GM04503 (cell line): ENCODE data around the gene SLC43A3.
A peak's percentile ranks its signal among the peaks of the same experiment; 100 is the strongest.
"Not testable (repeated sequence)": the region's sequence is repeated elsewhere in the genome, so short reads cannot be mapped to it uniquely, and the experiment has no call there.

Source experiments
- DNase-seq: peaks from one replicate; pipeline ENCODE4 v3.0.0-alpha.2; 2012; ENCODE audit warnings: low read depth

SLC43A3 gene

DNA sequence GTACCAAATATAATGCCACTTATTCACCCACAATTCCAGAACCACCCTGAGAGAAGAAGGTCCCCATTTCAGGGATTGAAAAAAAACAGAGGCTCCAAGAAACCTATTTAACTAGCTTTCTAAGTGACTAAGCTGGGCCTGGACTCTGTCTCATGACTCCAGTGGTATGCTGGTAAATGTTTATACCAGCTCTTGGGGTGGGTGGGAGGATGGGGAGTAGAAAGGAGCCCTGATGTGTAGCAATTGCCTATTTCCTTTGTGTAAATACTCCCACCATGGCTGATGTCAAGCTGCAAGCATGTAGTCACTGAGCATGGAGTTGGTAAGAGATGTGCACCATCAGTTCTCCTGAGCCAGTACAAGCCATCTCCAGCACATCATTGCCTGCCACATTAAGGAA lies 48.7 kb downstream of the SLC43A3 start:
- no peak for DNase-seq

DNA sequence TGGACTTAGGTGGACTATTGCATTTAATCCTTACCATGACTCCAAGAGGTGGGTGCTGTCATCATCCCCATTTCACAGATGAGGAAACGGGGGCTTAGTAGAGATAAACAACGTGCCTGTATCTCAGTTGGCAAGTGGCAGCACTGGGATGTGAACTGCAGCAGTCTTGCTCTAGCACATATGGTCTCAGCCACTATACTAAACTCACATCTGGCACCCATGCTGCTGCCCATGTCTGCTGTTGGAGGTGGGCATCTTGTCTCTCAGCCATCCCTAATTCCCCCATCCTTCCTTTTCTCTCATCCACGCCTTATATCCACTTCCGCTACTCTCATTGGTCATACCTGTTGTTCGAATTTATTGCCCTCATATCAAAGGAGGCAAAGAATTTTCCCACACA lies 49.8 kb downstream of the SLC43A3 start:
- DNase-seq: no peak

DNA sequence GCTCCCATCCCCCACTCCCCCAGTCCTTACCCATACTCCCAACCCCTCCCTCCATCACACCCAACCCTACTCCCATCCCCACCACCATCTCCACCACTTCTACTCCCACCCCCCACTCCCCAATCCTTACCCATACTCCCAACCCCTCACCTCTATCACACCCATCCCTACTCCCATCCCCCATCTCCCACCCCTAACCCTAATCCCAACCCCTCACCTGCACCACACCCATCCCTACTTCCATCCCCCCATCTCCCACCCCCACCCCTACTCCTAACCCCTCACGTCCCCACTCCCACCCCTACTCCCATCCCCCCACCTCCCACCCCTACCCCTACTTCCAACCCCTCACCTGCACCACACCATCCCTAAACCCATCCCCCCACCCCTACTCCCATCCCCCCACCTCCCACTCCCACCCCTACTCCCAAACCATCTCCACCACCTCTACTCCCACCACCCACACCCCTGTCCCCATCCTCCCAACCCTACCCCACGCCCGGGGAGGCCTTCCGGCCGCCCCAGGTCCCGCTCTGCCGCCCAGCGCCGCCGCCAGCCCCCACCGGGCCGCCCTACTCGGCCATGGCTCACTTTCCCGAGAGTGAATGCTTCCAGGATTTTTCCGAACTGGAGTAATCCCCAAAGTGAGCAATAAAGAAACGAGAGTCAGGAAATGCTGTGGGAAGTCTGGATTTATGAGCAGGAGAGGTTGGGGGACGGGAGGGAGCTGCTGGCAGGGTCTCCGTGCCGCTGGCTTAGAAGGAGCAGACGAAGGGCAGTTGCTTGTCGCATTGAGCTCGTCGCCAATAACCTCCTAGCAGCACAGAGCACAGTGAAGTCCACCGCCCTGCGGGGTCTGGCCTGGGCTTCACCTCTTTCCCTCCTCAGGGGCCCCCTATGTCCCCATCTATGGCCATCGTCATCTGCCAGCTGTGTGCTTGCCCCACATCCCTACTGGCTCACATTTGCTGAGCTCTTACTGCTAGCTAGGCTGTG lies 50.5 kb downstream of the SLC43A3 start:
- DNase-seq: no peak

DNA sequence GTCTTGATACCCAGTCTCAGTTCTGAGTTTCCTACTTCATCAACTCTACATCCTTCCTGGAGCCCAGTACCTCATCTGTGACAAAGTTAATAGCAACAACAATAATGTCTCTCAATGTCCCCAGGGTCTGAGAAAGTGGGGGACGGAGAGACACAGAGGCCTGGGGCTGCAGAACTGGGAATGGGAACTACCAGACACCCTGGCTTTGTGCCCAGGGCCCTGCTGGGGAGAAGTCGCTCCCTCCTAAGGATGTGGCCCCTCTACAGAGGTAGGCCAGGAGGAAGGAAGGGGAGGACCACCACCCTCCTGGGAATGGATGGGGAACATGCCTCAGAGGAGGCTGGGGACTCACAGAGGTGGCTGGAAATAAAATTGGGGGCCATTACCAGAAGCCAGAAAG lies 51.4 kb downstream of the SLC43A3 start:
- DNase-seq: no peak

- DNase-seq: no peak
Measured at GRCh38 chr11:57374966-57375365, 52.0 kb downstream of the SLC43A3 start.

GRCh38 chr11:57373146-57373545 lies 53.8 kb downstream of the SLC43A3 start:
- no peak for DNase-seq

- DNase-seq: no peak
Measured at GRCh38 chr11:57370941-57371340, 56.0 kb downstream of the SLC43A3 start.

DNA sequence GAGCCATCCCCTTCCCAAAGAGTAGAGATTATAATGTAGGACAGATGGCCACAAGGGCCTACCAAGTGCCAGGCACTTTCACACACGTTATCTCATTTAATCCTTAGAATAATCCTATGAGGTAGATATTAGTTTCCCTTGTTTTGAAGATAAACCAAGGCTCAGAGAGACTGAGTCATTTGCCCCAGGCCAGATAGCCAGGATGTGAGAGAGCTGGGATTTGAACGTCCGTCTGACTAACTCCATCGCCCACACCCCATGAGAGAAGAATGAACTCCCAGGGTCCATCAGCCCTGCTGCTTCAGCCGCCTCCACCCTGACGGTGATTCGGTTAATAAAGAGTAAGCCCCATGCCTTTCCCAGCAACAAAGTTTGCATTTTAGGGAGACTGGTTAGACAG lies 56.7 kb downstream of the SLC43A3 start:
- peak; percentile 6 for DNase-seq

GRCh38 chr11:57368845-57369232 lies 58.1 kb downstream of the SLC43A3 start:
- no peak for DNase-seq

GRCh38 chr11:57368106-57368844 lies 58.6 kb downstream of the SLC43A3 start:
- no peak for DNase-seq

DNA sequence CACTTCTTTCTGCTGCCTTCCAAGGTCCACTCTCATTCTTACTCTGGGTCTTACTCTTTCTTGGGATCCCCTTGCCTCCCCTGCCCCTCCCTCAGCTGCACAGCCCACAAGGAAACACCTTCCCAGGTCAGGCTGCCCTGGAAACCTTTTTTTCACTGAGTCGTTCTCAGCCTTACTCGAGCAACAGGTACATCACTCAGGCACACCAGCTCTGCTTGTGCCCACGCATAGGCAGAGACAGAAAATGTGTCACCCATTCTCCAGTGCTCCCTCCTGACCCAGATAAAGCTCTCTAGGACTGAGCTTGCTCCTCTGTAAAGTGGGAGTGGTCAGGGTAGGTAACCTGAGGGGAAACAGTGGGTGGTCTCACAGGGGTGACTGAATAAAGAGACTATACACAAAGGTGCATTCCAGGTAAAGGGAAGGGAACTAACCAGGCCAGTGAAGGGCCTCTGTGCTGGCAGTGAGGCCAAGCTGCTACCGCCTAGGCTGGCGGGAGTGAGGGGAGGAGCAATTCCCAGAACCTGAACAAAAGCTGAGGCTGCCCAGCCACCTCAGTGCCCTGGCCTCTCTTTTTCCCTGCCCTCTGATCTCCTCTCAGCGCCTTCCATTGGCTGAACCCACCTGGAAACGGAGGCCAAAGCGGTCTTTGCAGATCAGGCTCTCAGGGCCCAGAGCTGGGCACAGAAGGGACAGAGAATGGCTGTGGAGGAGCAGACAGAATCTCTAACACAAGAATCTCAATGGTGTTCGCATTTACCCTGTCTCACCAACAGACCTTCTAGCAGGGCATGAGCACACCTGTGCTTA lies 61.9 kb downstream of the SLC43A3 start:
- DNase-seq: no peak

DNA sequence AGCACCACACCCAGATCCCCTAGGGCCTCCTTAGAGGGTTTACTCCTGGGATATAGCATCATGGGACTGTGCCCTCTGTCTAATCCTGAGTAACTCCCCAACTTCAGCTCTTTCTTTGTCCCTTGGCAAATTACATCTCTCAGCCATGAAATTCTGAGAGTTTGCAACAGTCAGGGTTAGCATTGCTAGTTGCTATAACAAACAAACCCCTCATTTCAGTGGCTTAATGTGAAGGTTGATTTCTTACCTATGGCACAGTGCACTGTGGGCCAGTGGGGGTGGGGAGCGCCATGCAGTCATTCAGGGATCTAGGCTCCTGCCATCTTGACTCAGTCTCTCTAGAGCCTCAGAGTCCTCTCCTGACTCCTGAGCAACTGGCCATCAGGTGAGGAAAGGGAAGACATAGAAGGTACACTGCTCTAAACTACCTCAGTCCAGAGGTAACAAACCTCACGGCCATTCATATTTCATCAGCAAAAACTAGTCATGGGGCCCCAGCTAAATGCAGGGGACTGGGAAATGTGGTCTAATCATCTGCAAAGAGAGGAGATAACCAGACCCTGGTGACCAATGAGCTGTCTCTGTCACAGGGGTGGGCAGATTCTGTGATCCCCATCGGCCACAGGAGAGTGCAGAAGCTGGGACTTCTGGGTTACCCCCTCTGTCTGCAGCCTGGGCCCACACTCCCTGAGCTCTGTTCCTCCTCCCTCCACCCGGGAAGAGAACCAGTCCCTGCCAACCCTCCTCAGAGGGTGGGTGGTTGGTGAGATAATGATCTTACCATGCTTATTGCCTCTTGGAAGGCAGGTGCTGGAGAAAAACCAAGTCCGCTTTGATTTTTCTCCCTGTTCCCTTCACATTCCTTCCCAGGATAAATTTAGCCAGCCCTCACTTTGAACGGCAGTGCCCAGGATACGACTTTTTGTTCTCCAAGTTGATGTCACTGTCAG lies 63.5 kb downstream of the SLC43A3 start:
- no peak for DNase-seq

- no peak for DNase-seq
Measured at GRCh38 chr11:57361926-57362325, 65.0 kb downstream of the SLC43A3 start.

GRCh38 chr11:57361420-57361819 lies 65.5 kb downstream of the SLC43A3 start:
- DNase-seq: not testable (repeated sequence)

GRCh38 chr11:57360991-57361390 lies 65.9 kb downstream of the SLC43A3 start:
- DNase-seq: no peak

GRCh38 chr11:57359896-57360690 lies 66.8 kb downstream of the SLC43A3 start:
- DNase-seq: no peak

DNA sequence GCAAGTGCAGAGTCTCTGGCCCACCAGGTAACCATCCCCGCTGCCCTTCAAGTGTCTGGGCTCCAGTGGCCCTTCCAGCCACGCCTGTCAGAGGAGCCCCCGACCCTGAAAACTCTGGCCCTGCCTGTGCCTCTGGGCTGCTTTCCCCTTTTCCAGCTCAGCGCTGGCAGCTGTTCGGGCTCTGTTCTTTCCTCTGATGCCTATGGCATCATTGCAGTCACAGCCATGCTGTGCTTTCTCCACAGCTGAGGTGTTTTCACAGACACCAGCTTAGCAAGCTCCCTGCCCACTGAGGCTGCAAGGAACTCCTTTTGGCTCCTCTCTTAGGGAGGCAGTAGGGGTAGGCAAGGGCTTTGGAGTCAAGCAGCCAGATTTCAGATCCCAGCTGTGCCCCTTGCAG lies 67.5 kb downstream of the SLC43A3 start:
- DNase-seq: no peak

DNA sequence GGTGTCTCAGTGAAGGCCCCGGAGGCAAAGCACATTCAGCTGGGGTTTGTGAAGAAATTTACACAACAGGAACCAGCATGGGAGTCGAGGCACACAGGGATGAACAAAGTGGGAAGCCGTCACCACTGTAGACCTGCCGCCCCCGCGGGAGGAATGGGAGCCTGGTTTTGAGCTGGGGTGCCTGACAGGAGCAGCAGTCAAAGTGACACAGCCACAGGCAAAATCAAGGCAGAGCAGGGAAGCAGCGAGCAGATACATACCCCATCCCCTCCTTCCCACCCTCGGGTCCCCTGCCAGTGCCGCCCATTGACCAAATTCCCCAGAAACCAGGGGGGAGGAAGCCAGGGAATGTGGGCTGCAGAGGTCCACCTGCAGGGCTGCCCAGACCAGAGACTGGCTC lies 67.9 kb downstream of the SLC43A3 start:
- no peak for DNase-seq

DNA sequence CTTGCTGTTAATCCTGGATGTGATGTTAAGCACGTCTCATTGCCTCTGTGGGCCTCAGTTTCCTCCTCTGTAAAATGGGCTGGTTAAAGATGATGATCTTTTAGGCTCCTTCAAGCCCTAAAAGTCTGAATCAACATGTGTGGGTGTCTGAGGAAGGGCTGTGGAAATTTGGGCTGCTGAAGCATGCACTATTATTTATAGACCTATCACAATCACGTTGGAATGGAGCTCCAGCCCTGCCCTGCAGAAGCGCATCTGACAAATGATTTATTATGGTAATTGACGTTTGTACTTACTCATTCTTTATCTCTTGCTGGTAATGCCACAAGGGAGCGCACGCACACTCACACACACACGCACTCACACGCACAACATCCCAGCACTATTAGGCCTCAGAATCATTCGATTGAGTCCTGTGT lies 68.4 kb downstream of the SLC43A3 start:
- DNase-seq: no peak

DNA sequence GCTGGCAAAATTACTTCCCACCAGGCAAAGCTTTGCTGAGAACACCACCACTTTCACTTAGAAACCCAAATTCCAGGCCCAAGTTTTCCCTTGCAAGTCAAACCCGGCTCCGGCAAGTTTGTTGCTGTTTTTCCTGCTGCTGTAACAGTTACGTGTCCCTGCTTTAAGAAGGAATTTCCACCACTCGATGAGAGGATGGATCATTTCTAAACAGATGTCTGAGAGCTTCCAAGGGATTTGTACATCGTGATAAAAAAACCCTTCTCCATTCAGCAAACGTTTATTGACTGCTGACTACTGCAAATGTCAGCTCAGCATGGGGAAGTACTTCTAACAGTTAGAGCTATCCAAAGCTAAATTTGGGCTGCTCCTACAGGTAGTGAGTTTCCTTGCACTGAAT lies 69.1 kb downstream of the SLC43A3 start:
- DNase-seq: no peak
